Placental epithelial cell (primary cell): ENCODE results near the gene ZNF219. TPM values are rescaled to one million over a fixed set of nuclear protein-coding genes. Genes with fewer than 3 reads are reported as not detected.

Experiments used
- small RNA-seq: library from RNA; depleted of rRNA; stranded (forward); fragments of <200 nt; gene quantifications from one replicate; pipeline ENCODE3, GENCODE V24; 2012
- total RNA-seq: library from RNA; depleted of rRNA; stranded (reverse); fragments of >200 nt; gene quantifications from 2 replicates; pipeline ENCODE4 v1.2.3, GENCODE V29; 2012

The ZNF219 gene
- total RNA-seq: 4.8 and 8.6 TPM in 2 replicates

GRCh38 chr14:21098076-21098891 lies at the start of gene ZNF219:
TSS of gene ZNF219 (minus strand) at chr14:21098655. CDS start at chr14:21093591, 5,064 bp downstream.

GRCh38 chr14:21100931-21101330 lies 2.5 kb upstream of the ZNF219 start, which contains the start of gene TMEM253:
TSS of gene TMEM253 (plus strand) at chr14:21101066. CDS start at chr14:21101344, 278 bp downstream.

GRCh38 chr14:21070083-21070609 lies 28.3 kb downstream of the ZNF219 start, which contains the start of gene ARHGEF40:
TSS of gene ARHGEF40 (plus strand) at chr14:21070304. CDS start at chr14:21070397, 93 bp downstream.

DNA sequence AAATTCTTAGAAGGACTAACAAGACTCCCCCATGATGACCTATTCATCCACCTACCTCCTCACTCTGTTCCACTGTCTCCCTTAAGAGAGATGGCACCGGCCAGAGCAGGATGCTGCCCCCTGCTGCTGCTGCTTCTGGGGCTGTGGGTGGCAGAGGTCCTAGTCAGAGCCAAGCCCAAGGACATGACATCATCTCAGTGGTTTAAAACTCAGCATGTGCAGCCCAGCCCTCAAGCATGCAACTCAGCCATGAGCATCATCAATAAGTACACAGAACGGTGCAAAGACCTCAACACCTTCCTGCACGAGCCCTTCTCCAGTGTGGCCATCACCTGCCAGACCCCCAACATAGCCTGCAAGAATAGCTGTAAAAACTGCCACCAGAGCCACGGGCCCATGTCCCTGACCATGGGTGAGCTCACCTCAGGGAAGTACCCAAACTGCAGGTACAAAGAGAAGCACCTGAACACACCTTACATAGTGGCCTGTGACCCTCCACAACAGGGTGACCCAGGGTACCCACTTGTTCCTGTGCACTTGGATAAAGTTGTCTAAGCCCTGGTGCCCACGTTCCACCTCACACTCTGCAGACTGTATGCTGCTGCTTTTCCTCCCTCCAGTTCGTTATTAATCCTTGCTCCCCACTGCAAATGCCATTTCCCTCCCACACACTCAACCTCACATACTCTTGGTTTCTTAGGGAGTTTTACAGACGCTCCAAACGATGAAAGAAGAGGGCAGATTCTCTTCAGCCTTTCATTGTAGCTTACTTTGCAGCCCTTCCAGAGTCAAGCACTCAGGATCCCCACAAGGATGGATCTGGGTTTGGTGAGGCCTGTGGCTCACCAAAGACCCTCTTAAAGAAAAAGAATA lies 40.4 kb downstream of the ZNF219 start, which contains the start of gene RNASE8:
Gene RNASE8, plus strand, starts transcription at position 20 of the 873 bp plus-strand sequence. Its CDS starts 71 bp downstream, at position 91.

DNA sequence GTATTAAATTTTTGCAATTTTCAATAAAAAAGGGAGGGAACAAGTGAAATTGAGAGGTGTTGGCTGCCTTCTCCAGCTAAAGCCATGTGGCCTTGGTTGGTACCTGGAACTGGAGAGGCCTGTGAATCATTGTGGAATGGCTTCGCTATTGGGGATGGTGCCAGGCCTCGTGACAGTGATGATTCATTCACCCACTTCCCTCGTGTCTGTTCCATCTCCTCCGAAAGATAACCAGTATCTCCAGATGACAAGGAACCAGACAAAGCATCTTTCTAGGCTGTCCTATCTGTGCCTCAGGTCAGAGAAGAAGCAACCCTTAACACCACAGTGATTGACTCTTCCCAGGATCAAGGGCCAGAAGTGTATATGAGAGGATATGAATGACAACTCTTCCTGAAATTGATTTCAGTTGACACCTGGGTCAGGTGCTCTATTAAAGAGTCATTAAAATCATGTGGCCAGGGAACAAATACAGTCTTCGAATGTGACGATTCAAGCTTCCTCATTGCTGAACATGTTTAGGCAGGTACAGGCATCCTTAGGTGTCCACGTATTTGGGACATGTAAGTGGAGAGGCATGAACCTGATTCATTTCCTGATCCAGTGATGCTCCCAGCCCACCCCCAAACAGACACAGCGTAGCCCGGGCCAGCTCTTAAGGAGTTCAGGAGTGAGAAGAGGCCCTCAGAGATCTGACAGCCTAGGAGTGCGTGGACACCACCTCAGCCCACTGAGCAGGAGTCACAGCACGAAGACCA lies 56.6 kb downstream of the ZNF219 start, which contains the start of gene RNASE7:
Gene RNASE7, plus strand, starts transcription at position 687 of the 758 bp plus-strand sequence. CDS start 631 bp downstream, outside the sequence.

Small RNA genes lying within 50 kb of the gene (small RNA-seq; reads per million reads assigned to genes)
- not detected for gene RNU6-252P

Other genes starting within 250 kb of the ZNF219 start
- not detected in 2 replicates for gene RNASE3, start 207.3 kb downstream of the ZNF219 start, total RNA-seq
- not detected in 2 replicates for gene RNASE2, start 143.2 kb downstream of the ZNF219 start, total RNA-seq
- 65.2 and 66.5 TPM in 2 replicates for gene METTL17, start 108.7 kb downstream of the ZNF219 start, total RNA-seq
- gene SLC39A2, start 99.4 kb downstream of the ZNF219 start, total RNA-seq: 1.4 and 3.9 TPM in 2 replicates
- gene NDRG2, start 73.6 kb downstream of the ZNF219 start, total RNA-seq: 8.5 and 98.9 TPM in 2 replicates
- not detected in 2 replicates for gene TPPP2, start 68.4 kb downstream of the ZNF219 start, total RNA-seq
- not detected in 2 replicates for gene RNASE13, start 63.8 kb downstream of the ZNF219 start, total RNA-seq
- gene RNASE7, start 56.3 kb downstream of the ZNF219 start, total RNA-seq: not detected in 2 replicates
- gene RNASE8, start 40.8 kb downstream of the ZNF219 start, total RNA-seq: not detected in 2 replicates
- gene ARHGEF40, start 28.4 kb downstream of the ZNF219 start, total RNA-seq: 47.2 and 59.7 TPM in 2 replicates
- 0.33 TPM in 1 of 2 replicates, not detected in the other for gene TMEM253, start 2.4 kb upstream of the ZNF219 start, total RNA-seq
- not detected in 2 replicates for gene OR5AU1, start 57.4 kb upstream of the ZNF219 start, total RNA-seq
- 435 and 934 TPM in 2 replicates for gene HNRNPC, start 170.8 kb upstream of the ZNF219 start, total RNA-seq
- not detected in 2 replicates for gene RPGRIP1, start 181.4 kb upstream of the ZNF219 start, total RNA-seq